ENCODE data around the gene TTC28.
"Not testable (repeated sequence)": the region's sequence is repeated elsewhere in the genome, so short reads cannot be mapped to it uniquely, and the experiment has no call there.

TTC28 gene

DNA sequence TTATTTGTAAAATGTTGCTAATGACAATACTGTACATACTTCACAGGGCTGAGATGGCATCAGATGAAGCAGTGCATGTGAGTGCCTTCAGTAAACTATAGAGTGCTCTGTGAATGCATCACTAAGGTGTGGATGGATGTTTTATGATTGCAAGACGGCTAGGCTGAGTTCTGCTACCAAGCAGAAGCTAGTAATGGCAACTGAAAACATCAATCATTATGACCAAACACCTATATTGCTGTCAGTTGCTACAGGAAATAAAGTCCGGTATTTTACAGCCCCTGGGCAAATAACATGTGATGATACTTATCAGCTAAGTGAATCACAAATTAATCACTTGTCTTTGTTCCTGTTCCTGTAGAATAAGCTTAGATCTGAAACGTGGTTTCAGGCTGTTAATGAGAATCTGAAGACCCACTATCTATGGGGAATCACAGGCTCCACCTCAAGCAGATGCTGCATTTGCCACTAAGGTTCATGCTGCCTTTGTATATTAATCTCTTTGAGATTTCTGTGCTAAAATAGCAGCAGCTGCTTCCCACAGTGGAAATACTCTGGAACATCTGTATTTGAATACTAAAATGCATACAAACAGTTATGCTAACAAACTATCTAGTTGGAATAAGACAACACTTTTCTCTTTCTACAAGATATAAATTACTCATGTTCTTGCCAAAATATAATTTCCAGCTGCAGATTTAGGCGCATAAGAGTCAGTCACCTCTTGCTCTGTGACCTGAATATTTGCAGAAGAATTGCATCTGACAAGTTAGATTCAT is 506.6 kb downstream of the TTC28 start:
- no peak for DNase-seq

DNA sequence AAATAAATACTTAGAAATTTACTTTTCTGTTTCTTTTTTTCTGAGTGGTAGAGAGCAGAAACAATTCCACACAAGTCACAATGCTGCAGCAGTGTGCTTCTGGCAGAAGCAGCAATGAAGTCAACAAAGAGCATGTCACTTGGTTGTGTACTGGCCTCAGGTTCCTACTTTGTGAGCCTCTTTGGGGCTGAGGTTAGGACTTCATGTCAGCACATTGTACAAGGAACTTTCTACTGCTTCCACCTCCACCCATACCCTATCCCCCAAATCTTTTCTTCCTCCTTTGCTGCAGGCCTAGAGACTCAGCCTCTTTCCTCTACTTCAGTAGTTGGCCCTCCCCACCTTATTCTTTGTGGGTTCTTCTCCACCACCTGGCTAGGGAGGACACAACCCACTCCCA is 507.9 kb downstream of the TTC28 start:
- no peak for DNase-seq

DNA sequence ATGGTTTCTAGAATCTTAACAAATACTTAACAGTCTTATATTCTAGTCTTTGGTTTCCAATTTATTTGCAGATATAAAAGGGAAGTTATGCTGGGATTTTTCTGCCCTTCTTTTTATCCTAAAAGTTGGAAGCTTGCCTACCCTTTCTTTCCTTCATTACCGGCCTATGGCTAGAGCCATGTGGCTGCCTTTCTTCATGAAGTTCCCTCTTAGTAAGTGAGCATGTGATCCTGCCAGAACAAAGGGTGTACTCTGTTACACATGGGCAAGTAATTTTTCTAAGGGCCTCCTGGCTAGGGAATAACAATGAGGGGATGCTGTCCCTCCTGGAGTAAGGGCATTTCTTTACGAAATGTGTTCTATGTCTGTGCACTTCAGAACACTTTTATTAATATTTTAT is 508.5 kb downstream of the TTC28 start:
- no peak for DNase-seq

DNA sequence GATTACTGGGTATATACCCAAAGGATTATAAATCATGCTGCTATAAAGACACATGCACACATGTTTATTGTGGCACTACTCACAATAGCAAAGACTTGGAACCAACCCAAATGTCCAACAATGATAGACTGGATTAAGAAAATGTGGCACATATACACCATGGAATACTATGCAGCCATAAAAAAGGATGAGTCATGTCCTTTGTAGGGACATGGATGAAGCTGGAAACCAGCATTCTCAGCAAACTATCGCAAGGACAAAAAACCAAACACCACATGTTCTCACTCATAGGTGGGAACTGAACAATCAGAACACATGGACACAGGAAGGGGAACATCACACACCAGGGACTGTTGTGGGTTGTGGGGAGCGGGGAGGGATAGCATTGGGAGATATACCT is 510.3 kb downstream of the TTC28 start:
- not testable (repeated sequence) for DNase-seq

DNA sequence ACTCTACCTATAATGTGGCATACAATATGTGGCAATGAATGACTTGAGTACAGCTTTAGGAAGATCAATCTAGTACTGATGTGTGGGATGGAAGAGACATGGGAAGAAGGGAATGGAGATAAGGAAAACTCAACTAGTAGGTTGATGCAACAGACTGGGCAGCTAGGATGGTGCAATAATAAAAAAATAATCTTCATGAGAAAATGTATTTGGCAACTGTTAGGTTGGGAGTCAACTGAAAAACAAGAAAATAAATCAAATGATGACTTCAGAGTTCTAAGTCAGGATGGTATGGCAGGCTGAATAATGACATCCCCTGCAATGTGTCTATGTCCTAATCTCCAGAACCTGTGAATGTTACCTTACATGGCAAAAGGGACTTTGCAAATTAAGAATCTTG is 523.8 kb downstream of the TTC28 start:
- DNase-seq = no peak

DNA sequence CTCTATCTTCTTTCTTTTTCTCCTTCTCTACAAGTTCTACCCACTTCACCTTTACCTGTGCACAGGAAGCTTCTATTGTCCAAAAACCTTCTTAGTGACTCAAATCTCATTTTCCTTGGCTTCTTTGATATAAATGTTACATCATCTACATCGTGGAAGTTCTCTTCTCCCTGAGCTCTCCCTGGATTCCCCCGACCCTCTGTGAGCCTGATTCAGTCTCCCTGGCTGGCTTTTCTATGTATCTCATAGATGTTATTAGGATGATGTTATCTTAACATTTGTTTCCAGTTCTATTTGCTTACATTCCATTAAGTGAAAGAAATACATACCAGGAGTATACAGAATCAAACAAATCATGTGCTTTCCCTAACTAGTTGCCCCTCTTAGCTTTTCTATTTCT is 524.8 kb downstream of the TTC28 start:
- no peak for DNase-seq

DNA sequence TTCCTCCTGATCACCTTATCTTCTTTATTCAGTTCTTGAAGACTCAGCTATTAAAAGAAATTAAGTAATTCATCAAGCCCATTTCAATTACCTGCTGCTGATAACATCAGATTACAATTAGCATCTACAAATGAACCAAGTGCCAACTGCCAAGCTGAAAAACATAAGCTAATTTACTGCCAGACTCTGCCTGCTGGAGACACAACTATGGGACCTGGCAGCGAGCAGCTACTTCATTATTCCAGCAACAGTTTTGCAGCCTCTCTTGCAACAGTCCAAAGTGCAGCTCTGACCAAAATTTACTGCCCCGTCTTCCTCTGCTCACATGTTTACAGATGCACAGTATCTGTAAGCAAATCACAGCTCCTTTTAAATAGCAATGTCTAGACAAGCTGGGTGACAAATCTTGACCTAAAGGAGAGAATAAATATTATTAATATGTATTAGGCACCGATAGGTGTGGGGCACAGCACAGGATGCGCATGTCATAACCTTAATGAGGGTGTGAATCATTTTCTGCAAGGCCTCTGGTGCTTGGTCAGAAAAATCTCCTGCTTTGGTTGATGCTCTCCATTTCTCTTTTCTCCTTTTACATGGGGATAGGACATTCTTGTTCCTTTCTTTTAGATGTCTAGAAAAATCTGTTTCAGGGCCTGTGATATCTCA is 528.4 kb downstream of the TTC28 start:
- no peak for DNase-seq

DNA sequence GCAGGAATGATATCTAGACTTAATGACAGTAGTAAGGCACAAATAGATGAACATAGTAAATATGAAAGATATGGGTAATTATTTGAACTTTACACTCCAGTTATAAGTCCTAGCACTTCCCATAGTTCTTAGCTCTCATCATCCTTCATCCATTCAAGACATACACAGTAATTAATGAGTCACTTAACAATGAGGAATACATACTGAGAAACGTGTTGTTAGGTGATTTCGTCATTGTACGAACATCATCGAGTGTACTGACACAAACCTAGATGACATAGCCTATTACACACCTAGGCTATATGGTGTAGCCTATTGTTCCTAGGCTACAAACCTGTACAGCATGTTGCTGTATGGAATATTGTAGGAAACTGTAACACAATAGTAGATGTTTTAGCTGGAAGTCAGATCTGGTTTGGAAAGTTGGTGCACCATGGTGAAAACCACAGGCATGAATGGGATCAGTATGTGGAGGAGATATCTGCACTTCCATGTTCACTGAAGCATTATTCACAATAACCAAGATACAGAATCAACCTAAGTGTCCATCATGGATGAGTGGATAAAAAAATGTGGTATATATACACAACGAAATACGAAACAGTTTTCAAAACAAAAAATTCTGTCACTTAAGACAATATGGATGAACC is 530.7 kb downstream of the TTC28 start:
- no peak for DNase-seq

DNA sequence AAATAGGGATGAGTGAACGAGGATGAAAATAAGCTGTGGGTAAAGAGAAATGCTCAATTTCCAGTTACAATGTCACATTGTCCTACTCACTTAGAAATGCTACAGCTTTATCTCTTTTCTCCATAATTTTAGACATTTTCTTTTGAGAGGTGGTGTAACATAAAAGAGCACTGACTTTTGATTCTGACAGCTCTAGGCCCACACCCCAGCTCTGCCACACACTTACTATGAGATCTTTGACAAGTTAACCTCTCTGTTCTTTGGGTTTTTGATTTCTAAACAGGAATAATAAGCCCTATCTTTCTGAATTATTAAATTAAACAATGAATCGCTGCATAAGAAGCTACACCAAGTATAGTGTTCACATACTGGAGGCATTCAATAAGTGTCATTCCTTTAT is 532.2 kb downstream of the TTC28 start:
- no peak for DNase-seq

DNA sequence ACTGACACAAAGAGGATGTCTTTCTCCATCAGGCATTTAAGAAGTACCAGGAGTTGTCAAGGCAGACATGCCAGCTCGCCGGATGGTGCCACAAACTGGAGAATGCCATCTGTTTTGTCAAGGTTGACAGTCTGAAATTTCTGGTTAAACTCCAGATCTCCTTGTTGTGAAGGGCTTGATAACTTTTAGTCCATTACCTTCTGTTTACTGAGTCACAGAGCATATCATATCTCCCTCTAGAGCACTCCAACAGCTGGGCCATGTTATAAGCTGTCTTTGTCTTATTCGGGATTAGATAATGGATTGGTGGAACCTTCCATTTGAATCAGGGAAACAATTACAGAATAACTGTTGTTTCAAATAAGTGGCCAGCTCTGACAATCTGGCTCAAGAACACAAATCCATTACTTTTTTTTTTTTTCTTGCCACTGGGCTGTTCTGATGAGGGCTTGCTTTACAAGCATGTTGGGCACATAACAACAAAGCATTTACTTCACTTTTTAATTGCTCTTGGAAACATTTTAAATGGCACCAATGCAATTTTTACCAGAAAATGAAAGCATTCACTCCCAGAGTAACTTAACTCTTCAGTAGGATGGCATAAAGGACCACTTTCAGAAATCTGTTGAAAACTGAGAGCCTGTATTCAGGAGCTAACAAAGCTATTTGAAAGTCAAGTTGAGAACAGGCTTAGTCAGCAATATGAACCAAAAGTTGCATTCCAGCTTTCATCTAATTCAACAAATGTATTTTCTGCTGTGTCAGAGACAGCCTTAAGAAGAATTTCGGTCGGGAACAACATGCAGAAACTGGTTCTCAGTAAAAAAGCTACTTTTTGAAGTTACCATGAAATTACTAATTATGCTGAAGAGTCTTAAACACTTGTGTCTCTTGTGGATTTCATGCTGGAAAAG is 533.0 kb downstream of the TTC28 start:
- no peak for DNase-seq

DNA sequence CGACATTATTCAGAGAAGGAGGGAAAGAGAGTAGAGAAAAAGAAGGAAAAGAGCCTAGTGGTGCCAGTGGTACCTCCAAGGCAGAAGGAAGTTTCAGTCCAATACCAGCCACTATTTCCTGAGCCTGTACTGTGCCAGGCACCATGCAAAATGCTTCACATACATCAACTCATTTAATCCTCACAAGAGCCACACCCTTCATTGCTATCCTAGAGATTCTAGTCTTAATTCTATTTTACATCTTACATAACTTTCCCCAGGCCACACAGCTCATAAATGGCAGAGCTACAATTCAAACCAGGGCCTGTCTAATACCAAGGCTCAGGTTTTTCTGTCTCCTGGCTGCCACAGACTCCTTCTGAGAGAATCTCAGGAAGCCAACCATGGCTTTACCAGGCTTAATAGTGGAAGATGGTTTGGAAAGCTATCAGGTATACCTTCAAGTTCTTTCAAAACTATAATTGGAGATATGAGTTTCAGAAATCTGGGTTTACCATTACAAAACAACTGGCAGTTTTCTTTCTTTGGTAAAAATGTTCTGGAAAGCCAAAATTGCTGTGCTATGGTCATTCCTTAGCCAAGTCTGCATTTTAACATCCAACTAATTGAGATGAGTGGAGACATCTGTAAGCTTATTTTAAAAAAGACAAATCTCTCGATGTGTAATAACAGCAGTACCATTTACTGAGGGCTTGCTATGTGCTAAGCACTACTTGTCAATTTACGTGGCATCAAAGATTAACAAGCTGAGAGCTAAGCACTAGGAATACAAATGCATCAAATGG is 535.5 kb downstream of the TTC28 start:
- DNase-seq = no peak

DNA sequence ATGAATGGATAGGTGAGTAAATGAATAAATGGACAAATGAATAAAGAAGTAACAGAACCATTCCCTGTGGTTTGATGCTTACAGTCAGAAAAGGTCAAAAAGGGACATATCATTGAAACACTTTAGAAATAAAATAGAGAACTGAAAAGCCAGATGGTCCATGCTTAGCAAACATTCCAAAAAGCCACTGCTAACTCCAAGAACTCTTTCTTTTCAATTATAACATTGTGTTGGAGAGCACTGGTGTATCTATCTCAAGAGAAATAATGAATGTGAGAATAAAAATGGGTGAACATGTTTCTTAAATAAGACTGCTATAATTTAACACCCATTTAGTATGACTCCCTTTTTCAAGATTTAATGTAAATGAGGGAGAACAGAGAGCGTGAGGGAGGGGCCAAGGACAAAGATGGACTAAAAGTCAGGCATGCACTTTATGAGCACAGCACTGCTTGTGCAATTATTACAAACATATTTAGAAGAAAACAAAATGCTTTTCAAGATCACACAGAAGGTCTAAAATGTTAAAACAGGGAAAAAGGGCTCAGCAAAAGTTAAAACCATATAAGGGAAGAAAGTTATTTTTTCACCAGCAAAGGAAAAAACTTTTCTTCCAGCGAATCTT is 536.3 kb downstream of the TTC28 start:
- no peak for DNase-seq

DNA sequence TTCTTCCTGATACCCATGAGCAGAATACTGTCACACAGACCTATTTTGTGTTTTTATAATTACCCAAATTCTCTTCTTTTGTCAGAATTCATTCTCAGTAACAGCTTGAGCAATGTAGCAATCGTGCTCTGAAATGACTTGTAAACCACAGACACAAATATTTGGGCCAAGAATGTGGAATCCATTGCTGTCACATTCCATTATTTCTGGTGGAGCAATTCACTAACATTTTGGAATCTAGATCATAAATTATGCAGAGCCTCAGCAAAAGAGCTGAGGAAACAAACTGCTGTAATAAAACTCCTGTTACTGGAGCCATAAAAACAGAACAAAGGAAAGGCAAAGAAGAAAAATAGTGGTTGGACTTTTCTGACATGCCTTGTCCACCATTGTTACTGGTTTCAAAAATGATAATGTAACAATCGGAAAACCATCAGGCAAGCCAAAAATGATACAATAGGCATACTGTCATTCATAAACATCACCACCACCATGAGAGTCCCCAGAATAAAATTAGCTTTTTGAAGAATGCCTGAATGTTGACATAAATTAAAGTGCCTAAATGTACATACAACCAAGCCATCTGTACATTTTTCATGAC is 537.2 kb downstream of the TTC28 start:
- DNase-seq = no peak

DNA sequence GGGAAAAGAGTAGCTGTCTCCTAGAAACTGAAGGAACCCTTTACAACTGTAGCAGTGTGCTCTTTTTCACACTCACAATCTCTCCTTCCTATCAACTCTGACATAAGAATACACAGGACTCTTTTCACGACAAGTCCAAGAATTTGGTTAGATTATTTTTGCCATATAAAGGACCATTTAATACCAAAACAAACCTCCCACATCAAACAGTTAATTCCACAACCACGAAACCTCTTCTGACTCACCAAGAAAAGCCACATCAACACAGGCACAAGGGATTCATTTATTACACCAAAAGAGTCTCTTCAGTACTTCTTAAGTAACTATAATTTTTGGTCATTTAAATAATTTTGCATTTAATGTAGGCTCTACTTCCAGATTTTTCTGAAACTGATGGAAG is 538.0 kb downstream of the TTC28 start:
- no peak for DNase-seq

DNA sequence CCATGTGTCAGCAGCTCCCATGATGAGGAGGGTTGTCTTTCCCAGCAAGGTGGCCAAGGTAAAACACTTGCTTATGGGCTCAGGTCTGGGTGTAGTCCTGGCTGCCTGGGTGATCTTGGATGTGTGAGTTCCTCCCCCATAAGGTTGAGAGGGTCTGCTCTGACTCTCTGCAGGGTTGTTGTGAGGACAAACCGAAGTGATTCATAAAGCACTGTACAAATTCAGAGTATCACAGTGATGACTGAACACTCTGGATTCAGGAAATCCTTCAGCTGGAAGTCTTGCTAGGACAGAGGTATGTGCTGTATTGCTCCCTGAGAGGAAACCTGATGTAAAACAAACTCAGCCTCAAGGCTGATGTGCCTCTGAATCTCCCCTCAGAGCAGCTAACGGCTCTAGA is 539.7 kb downstream of the TTC28 start:
- no peak for DNase-seq

DNA sequence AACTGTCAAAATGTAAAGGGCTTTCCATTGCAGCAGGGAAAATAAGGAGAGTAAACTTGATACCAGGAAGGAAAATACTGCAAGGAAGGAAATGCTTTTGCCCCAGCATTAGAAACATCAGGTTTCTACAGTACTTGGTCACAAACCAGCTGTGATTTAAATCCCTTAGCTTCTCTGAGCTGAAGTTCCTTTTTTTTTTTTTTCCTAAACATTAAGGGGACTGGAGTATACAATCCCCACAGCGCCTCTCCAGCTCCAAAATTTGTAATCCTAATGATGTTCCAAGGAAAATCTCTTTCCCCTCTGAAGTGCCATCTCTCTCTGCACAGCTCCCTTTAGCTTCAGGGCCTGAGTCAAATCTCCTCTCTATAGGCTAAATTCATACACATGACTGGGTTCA is 540.1 kb downstream of the TTC28 start:
- DNase-seq = no peak

DNA sequence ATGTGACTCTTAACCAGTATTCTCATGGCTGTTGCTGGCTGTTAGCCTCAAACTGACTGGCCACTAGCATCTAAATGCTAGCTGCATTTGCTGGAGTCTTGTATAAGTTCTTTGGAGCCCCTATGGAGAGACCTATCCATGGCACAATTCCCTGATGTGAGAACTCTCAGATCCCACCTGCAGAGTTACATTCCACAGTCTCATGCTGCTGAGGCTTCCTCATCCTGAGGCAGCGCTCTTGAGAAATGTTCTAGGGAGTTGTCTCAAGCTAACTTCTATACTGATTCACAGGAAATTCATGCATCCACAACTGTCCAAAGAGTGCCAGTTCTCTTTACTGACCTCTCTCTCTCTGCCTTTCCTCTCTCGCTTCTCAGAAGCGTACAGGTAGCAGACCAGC is 542.6 kb downstream of the TTC28 start:
- no peak for DNase-seq

DNA sequence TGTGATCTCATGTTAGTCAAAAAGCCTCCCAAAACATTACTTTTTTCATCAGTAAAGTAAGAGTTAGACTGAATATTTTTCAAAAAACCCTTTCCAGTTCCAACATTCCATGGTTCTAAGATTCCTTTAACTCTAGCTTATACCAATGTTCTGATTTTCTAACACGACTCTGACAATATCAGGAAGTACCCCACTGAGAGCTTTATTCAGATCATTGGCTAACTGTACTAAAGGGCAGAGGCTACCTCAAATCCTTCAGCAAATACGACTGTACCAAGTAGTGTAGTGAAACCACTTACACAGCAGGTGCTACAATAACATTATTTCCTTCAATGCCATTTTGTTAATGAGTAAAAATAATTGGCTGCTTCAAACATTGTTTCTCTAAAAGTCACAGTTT is 547.2 kb downstream of the TTC28 start:
- DNase-seq = no peak

DNA sequence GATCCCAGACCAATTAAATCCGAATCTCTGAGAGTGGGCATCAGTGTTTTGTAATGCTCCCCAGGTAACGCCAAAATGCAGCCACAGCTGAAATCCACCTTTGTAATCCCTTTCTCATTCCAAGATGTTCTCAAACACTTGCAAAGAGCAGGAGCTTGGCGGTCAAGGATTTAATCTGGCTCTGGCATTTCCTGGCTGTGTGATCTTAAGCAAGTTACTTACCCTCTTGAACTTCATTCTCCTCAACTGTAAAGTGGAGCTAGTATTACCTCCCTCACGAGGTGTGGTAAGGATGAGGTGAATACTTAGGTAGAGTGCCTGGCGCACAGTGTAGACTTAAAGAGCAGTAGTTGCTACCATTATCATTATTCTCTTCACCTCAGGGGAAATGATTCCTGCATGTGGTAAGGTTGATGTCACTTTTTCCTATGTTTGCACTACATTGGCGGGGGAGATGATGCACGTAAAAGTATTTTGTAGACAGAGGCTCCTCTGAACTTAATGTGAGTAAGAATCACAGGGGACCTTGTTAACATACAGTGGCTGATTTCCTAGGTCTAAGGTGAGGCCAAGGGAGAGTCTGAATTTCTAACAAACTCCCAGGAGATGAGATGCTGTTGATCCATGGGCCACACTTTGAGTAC is 550.2 kb downstream of the TTC28 start:
- DNase-seq = no peak

DNA sequence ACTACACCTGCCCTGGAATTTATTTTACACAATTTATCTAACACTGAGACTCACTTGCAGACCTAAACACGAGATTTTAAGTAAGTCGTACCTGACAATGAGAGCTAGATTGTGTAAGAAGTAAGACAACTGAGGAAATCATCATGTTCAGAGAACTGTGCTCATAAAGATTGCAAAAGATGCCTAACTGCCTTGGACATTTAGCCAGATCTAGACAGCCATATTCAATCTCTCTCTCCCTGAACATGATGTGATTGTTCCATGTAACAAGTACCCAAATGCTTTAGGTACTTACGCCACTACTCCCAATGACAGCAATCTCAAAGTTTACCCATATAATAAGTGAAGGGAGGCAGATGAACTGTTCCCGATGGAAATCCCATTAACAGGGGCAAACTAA is 550.8 kb downstream of the TTC28 start:
- DNase-seq = no peak

DNA sequence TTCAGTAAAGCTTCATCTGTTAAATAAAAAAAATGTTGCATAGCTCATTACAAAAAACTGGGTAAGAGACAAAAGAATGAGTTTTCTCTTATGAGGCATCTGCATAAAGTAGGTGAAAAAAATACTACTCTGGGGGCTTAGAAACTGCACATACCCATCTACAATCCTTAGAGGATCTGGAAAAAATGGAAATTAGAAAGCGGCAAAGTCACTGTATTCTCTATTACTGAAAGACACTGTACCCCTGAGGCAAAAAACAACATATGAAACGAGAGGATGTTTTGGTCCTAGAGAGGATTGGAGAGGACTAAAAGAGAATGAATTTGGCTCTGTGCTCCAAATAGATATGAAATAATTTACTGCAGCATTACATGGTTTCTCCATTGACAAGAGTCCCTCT is 553.8 kb downstream of the TTC28 start:
- no peak for DNase-seq
